Sigmoid colon (tissue), 7 donors: ENCODE results near the gene DNALI1. TPM values are rescaled to one million over a fixed set of nuclear protein-coding genes. Genes with fewer than 3 reads are reported as not detected.
"Not testable (repeated sequence)": the region's sequence is repeated elsewhere in the genome, so short reads cannot be mapped to it uniquely, and the experiment has no call there.

Source experiments
- DNase-seq: peaks from one replicate; pipeline ENCODE4 v3.0.0-alpha.2; 2019
- H3K27ac ChIP-seq, 4 donors: fragments of 200-600 bp; sonication (generic); one replicate each; pipeline ENCODE4 v1.5.1; 2016 to 2019; ENCODE audit warnings: mild to moderate bottlenecking in 1 of 4
- H3K27me3 ChIP-seq, 3 donors: fragments of 200-600 bp; sonication (generic); one replicate each; pipeline ENCODE4 v1.5.1; 2019; ENCODE audit warnings: mild to moderate bottlenecking in 1 of 3
- H3K36me3 ChIP-seq, 4 donors: fragments of 200-600 bp; sonication (generic); one replicate each; pipeline ENCODE4 v1.5.1; 2016 to 2019
- H3K4me1 ChIP-seq, 4 donors: fragments of 200-600 bp; sonication (generic); one replicate each; pipeline ENCODE4 v1.5.1; 2017 to 2019
- H3K4me3 ChIP-seq, 4 donors: fragments of 200-600 bp; sonication (generic); one replicate each; pipeline ENCODE4 v1.5.1; 2017 to 2019; ENCODE audit warnings: mild to moderate bottlenecking in 2 of 4, moderate library complexity in 1 of 4
- H3K9me3 ChIP-seq, 4 donors: fragments of 200-600 bp in 3 of 4; sonication (generic) in 3 of 4; one replicate each; pipeline versions ENCODE4 v1.5.1 to v1.6.1; 2013 to 2019
- EP300 ChIP-seq, 4 donors: sonication (generic); formaldehyde crosslinking; IDR thresholded peaks; one replicate each; pipeline ENCODE4 v1.6.1; 2017; ENCODE audit warnings: antibody characterized with exemption in 4 of 4
- POLR2A ChIP-seq, 2 donors: fragments of 450-650 bp; IDR thresholded peaks; one replicate each; pipeline ENCODE4 v1.6.1; 2016; ENCODE audit warnings: antibody characterized with exemption in 2 of 2, mild to moderate bottlenecking in 2 of 2, moderate library complexity in 2 of 2
- POLR2AphosphoS5 ChIP-seq, 4 donors: sonication (generic); formaldehyde crosslinking; IDR thresholded peaks; one replicate each; pipeline ENCODE4 v1.6.1; 2017; ENCODE audit warnings: antibody characterized with exemption in 4 of 4
- WGBS, 2 donors: extraction: QIAGEN DNeasy Blood & Tissue Kit; methylation state at CpG; one replicate each; pipeline ENCODE4 v1.1.7; 2013; 5-methylcytosine and 5-hydroxymethylcytosine counted together
- intact Hi-C: fragments of 100-400 bp; cut with DNase I; formaldehyde crosslinking; loops from one replicate; pipeline ENCODE4 v1.15.1; 2023
- polyA plus RNA-seq, 3 donors: library from polyadenylated mRNA; stranded (reverse); fragments of 200-250 nt; gene quantifications; one replicate each; pipeline ENCODE4 v1.2.3, GENCODE V29; 2013
- total RNA-seq, 4 donors: library from RNA; depleted of rRNA; stranded (reverse); fragments of >200 nt; gene quantifications; one replicate each; pipeline ENCODE4 v1.1.0, GENCODE V29; 2016
- TF ChIP-seq, protein P1 (sequence below), 4 experiments: fragments of 450-650 bp in 3 of 4; fragments of 200-600 bp in 1 of 4; IDR thresholded peaks; one replicate each; pipeline ENCODE4 v1.5.1; 2016 to 2019; ENCODE audit warnings: antibody characterized with exemption in 4 of 4, mild to moderate bottlenecking in 3 of 4, moderate library complexity in 2 of 4
- donor health status: healthy with polysubstance abuse.
- donor health status: Bipolar disorder and iron deficiency.
- donor health status: healthy.

Gene DNALI1
- total and polyA plus RNA-seq, 7 donors, result 4.6 to 13.0 (median 7.5) TPM

DNA sequence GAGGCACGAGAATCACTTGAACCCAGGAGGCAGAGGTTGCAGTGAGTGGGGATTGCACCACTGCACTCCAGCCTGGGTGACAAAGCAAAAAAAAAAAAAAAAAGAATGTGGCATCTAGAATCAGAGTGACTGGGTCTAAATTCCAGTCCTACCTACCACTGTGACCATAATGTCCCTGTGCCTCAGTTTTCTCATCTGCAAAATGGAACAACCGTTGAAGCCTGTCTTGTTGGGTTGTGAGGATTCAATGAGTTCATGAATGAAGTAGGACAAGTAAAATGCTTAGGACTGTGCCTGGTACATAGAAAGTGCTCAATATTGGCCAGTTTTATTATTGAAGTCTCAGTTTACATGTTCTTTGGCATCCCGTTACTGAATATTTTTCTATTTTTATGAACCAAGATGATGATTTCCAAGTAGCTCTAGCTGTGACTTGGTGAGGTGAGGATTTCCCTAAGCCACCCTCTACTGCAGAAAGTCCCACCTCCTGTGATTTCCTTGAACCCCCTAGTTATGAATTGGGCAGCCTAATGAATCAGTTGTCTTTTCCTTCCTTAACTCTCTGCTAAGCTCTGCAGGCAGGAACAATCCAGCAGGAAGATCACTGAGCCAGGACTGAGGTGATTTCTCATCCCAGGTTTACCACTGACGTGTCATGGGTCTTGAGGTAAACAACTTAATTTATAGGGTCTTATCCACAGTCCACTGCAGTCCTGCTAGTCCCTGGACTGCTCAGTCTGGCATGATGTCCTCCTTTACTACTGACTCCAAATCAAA is 23.2 kb upstream of the DNALI1 start:
- Histone ChIP-seq H3K36me3 (peaks cover 0 to 35% (median 16%) of the 10 kb centered on the region in 4 donors), H3K27ac (peak overlapping the region in 3 of 4 donors; percentile 53 to 84 (median 60)), H3K27me3 (no peaks in the 10 kb centered on the region), H3K4me3 (no peak overlapping the region), H3K4me1 (peaks cover 0 to 15% (median 12%) of the 10 kb centered on the region in 4 donors), H3K9me3 (no peaks in the 10 kb centered on the region)
- TF ChIP-seq, protein P1, sequence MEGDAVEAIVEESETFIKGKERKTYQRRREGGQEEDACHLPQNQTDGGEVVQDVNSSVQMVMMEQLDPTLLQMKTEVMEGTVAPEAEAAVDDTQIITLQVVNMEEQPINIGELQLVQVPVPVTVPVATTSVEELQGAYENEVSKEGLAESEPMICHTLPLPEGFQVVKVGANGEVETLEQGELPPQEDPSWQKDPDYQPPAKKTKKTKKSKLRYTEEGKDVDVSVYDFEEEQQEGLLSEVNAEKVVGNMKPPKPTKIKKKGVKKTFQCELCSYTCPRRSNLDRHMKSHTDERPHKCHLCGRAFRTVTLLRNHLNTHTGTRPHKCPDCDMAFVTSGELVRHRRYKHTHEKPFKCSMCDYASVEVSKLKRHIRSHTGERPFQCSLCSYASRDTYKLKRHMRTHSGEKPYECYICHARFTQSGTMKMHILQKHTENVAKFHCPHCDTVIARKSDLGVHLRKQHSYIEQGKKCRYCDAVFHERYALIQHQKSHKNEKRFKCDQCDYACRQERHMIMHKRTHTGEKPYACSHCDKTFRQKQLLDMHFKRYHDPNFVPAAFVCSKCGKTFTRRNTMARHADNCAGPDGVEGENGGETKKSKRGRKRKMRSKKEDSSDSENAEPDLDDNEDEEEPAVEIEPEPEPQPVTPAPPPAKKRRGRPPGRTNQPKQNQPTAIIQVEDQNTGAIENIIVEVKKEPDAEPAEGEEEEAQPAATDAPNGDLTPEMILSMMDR (IDR thresholded peaks at IDR 0.05), result no peak
- TF ChIP-seq POLR2A (IDR thresholded peaks at IDR 0.05) (no peak), POLR2AphosphoS5 (IDR thresholded peaks at IDR 0.05) (no peak), EP300 (IDR thresholded peaks at IDR 0.05) (no peak)
- 86 to 95% methylated on average over 4 of the region's 4 CpGs for WGBS, 2 donors
- peak; percentile 8 for DNase-seq
- intact Hi-C loops, result no loop called here

DNA sequence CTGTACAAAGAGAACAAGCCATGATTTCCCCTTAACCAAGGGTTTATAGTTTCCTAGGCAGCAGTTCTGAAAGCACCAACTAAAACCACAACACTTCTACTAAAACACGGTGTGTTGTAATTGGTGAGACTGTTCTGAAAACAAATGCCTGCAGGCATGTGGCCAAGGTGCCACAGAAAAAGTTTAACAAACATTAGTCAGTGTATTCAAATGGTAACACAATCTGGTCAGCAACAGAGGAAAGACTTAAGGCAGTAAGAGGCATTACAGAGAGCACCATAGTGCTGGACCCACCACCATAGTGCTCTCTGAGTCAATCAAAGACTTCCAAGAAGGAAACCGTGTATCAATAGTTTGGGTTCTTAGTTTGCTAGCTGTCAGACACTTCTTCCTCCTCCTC is 19.4 kb upstream of the DNALI1 start:
- intact Hi-C loops, result no loop called here
- WGBS, 2 donors, result 76 to 88% methylated on average over 2 of the region's 2 CpGs
- Histone ChIP-seq H3K4me3 (no peak overlapping the region), H3K9me3 (no peaks in the 10 kb centered on the region), H3K36me3 (peaks cover 15 to 71% (median 36%) of the 10 kb centered on the region in 4 donors), H3K27ac (peak overlapping the region in 1 of 4 donors; percentile 45), H3K27me3 (no peaks in the 10 kb centered on the region), H3K4me1 (peaks cover 0 to 15% (median 12%) of the 10 kb centered on the region in 4 donors)
- TF ChIP-seq, protein P1 (IDR thresholded peaks at IDR 0.05), result no peak
- TF ChIP-seq EP300 (IDR thresholded peaks at IDR 0.05) (no peak), POLR2AphosphoS5 (IDR thresholded peaks at IDR 0.05) (no peak), POLR2A (IDR thresholded peaks at IDR 0.05) (no peak)
- DNase-seq, result no peak

DNA sequence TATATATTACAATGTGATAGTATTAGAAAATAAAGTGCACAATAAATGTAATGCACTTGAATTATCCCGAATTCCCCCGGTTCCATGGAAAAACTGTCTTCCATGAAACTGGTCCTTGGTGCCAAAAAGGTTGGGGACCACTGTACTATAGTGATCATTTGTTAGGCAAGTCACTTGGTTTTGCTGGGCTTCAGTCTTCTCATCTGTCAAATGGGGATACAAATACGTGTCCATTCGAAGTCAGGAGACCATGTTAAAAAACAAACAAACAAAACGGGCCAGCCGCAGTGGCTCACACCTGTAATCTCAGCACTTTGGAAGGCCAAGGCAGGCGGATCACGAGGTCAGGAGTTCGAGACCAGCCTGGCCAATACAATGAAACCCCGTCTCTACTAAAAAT is 17.6 kb upstream of the DNALI1 start:
- H3K36me3 ChIP-seq, result peaks cover 15 to 81% (median 41%) of the 10 kb centered on the region in 4 donors
- intact Hi-C loops, DNase-seq, H3K4me1 ChIP-seq, H3K4me3 ChIP-seq, H3K27me3 ChIP-seq, H3K27ac ChIP-seq, H3K9me3 ChIP-seq: not testable (repeated sequence)
- WGBS, 2 donors, result 96 to 97% methylated on average over 10 of the region's 10 CpGs

DNA sequence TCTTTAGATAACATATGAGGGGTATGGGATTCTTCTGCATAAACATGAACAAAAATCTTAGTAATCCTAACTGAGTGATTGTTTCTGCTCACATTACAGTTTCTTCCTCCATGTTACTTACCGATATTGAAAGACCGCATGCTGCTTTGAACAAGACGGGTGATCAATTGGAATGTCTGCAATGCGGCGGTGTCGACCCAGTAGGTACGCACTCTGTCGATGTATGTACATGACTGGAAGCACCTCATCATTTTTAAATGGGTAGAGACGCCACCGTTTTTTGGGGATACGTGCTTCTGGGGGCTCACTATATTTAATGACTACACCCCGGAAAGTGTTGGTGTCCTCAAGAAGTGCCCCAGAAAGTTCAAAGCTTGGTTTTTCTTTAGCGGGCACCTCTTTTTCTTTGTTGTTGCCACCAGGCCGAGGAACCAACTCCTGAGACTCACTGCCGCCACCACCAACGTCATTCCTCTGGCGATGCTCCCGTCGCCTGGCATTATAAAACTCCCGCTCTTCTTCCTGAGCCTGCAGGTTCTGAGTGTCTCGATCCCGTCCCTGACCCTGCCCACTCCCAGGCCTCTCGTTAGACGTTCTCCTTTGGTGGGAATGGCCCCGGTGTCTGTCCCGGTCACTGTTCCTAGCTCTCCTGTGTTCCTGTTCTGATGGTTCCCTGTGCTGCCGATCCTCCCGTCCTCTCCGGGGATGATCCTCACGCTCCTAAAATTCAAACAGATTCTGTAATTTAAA is 16.5 kb upstream of the DNALI1 start:
- TF ChIP-seq POLR2A (IDR thresholded peaks at IDR 0.05) (no peak), EP300 (IDR thresholded peaks at IDR 0.05) (no peak), POLR2AphosphoS5 (IDR thresholded peaks at IDR 0.05) (no peak)
- TF ChIP-seq, protein P1 (IDR thresholded peaks at IDR 0.05), result no peak
- Histone ChIP-seq H3K4me3 (no peak overlapping the region), H3K4me1 (no peaks in the 10 kb centered on the region), H3K36me3 (peaks cover 15 to 89% (median 46%) of the 10 kb centered on the region in 4 donors), H3K9me3 (no peaks in the 10 kb centered on the region), H3K27ac (no peak overlapping the region), H3K27me3 (no peaks in the 10 kb centered on the region)
- intact Hi-C loops, result no loop called here
- DNase-seq, result no peak
- WGBS, 2 donors, result 97% methylated on average over 30 of the region's 30 CpGs

DNA sequence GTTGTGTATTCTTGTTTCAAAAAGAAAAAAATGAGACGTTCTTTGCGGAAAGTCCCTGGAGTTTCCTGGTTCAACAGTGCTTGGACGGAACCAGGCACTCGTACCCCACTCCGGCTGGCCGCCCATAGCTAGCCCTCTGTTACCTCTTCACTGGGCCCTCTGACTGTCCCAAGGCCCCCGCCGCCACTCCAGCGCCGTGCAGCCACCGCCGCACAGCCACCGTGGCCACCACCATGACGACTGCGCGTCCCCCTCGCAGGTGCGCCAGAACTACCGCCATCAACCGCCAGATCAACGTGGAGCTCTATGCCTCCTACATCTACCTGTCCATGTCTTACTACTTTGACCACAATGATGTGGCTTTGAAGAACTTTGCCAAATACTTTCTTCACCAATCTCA is 12.2 kb upstream of the DNALI1 start:
- no peak overlapping the region for H3K4me3 ChIP-seq
- peaks cover 10 to 80% (median 29%) of the 10 kb centered on the region in 4 donors for H3K36me3 ChIP-seq
- 97 to 98% methylated on average over 21 of the region's 21 CpGs for WGBS, 2 donors
- no peak for TF ChIP-seq EP300 (IDR thresholded peaks at IDR 0.05)
- TF ChIP-seq POLR2AphosphoS5 (IDR thresholded peaks at IDR 0.05), result no peak
- no peak for TF ChIP-seq POLR2A (IDR thresholded peaks at IDR 0.05)
- TF ChIP-seq, protein P1 (IDR thresholded peaks at IDR 0.05), result no peak
- H3K9me3 ChIP-seq, result no peaks in the 10 kb centered on the region
- intact Hi-C loops, result no loop called here
- no peak for DNase-seq
- peaks cover 0 to 4% (median 0%) of the 10 kb centered on the region in 4 donors for H3K4me1 ChIP-seq
- no peaks in the 10 kb centered on the region for H3K27me3 ChIP-seq
- H3K27ac ChIP-seq, result no peak overlapping the region
